ENCODE measurements around the gene EXOSC10.
A peak's percentile ranks its signal among the peaks of the same experiment; 100 is the strongest.

The EXOSC10 gene

DNA sequence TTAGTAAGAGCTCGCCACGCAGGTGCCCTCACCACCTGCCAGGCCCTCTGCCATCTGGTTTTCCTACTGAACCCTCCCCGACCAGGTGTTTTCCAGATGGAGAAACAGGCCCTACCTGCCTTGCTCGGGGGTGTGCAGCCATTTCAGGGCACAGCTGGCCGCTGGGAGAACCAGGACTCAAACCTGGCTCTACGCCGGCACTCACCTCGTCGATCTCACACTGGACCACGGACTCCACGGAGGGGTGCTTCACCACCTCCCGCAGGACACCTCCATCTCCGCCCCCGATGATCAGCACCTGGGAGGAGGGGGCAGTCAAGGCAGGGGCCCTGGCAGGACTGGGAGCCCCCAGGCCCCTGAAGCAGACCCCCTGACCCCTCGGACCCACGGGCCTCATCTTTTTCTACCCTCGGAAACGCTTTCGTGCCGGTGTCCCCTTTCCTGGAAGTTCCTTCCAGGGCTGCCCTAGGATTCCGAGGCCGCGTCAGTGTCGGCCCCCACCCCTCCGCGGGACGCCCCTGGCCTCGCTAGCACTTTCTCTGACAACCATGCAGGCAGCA lies 41.0 kb downstream of the EXOSC10 start:
- no peak for TF ChIP-seq GATA3 (IDR thresholded peaks at IDR 0.05; ENCODE audit: low read depth, low read length)
- TF ChIP-seq GATA2 (IDR thresholded peaks at IDR 0.05; ENCODE audit: low read depth, low read length), result no peak

DNA sequence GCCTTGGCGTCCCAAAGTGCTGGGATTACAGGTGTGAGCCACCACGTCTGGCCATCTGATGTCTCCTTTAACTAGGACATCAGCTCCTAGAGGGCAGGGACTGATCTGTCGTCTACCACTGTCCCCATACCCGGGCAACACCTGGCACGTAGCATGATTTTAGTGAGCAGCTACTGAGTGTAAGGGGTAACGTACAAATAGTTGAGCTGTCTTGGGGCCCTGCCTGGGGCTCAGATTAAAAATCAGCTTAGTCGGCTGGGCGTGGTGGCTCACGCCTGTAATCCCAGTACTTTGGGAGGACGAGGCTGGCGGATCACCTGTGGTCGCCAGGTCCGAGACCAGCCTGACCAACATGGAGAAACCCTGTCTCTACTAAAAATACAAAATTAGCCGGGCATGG lies 41.6 kb downstream of the EXOSC10 start:
- no peak for TF ChIP-seq GATA3 (IDR thresholded peaks at IDR 0.05; ENCODE audit: low read depth, low read length)
- TF ChIP-seq GATA2 (IDR thresholded peaks at IDR 0.05; ENCODE audit: low read depth, low read length), result no peak

DNA sequence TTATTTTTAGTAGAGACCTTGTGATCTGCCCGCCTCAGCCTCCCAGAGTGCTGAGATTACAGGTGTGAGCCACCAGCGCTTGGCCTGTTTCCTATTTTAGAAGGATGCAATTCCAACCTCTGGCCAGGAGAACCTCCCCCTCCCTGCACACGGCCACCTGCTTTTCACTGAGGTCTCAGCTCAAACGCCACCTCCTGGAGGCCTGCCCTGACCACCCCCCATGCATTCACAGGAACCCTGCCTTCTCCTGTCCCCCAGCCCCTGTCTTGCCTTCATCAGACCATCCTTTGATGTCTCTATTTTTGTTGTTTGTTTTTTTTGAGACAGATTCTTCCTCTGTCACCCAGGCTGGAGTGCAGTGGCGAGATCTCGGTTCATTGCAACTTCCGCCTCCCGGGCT lies 42.2 kb downstream of the EXOSC10 start:
- TF ChIP-seq GATA3 (IDR thresholded peaks at IDR 0.05; ENCODE audit: low read depth, low read length) (no peak), GATA2 (IDR thresholded peaks at IDR 0.05; ENCODE audit: low read depth, low read length) (no peak)

DNA sequence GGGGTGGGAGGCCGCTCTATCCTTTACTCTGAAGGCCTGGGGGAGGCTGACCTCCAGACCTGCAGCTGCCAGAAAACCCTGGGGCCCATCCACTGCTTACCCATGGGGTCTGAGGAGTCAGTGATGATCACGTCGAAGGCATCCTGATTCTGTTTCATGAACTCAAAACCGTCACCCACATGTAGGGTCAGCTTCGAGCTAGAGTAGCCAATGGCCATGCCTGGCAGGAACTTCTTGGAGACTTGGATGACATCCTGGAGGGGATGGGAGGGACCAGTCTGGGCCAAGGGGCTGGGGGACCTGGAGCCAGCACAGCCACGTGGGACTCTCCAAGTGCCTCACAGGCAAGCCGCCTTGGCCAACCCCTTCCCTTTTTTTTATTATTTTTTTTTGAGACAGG lies 43.2 kb downstream of the EXOSC10 start:
- TF ChIP-seq GATA3 (IDR thresholded peaks at IDR 0.05; ENCODE audit: low read depth, low read length), result no peak
- TF ChIP-seq GATA2 (IDR thresholded peaks at IDR 0.05; ENCODE audit: low read depth, low read length), result no peak

DNA sequence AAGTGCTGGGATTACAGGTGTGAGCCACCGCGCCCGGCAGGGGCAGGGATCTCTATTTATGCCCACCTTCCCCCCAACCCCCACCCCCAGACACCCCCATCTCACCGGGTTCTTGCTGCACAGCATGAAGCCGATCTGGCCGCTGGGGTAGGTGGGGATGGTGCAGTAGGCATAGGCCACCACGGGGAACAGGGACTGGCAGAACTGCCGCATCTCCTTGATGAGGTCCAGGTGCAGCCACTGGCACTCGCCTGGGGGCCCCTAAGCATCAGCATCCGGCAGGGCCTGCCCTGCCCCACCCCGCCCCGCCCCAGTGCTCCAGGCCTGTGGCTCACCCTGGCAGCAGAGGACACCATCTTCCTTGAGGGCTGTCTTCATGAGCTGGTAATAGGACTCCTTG lies 44.0 kb downstream of the EXOSC10 start:
- no peak for TF ChIP-seq GATA2 (IDR thresholded peaks at IDR 0.05; ENCODE audit: low read depth, low read length)
- TF ChIP-seq GATA3 (IDR thresholded peaks at IDR 0.05; ENCODE audit: low read depth, low read length), result no peak

DNA sequence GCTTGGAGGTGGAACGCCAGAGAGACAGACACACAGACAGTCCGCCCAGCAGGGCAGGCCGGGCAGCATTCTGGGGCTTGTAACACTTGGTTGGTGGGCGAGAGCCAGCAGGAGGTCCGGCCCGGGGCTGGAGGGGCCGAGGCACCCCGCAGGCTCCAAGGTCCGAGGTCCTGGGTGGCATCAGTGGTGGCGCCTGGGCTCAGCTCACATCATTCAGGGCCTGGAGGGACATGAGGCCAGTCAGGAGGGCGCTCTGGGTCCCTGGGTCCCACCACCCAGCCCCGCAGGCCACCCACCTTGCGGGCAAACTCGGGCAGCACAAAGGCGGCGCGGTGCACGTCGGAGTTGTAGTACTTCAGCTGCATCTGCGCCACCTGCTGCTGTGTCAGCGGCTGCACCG lies 45.0 kb downstream of the EXOSC10 start:
- TF ChIP-seq GATA2 (IDR thresholded peaks at IDR 0.05; ENCODE audit: low read depth, low read length) (no peak), GATA3 (IDR thresholded peaks at IDR 0.05; ENCODE audit: low read depth, low read length) (no peak)

DNA sequence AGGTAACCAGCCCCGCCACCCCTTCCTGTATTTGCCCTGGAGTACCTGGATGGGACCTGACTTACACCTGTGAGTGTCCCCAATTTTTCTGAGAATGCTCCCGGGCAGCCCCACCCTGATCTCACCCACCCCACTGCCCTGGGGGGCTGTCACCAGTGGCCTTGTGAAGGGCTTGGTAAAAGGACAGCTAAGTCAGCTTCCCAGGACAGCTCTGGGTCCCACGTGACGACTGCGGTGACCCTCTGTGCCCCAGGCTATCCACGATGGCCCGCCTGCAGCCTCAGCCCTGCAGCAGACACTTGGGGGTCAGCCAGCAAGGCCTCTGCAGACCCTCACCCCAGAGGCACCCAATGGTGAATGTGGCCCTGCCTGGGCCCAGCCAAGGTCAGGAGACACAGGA lies 45.5 kb downstream of the EXOSC10 start:
- TF ChIP-seq GATA3 (IDR thresholded peaks at IDR 0.05; ENCODE audit: low read depth, low read length), result no peak
- TF ChIP-seq GATA2 (IDR thresholded peaks at IDR 0.05; ENCODE audit: low read depth, low read length), result no peak

DNA sequence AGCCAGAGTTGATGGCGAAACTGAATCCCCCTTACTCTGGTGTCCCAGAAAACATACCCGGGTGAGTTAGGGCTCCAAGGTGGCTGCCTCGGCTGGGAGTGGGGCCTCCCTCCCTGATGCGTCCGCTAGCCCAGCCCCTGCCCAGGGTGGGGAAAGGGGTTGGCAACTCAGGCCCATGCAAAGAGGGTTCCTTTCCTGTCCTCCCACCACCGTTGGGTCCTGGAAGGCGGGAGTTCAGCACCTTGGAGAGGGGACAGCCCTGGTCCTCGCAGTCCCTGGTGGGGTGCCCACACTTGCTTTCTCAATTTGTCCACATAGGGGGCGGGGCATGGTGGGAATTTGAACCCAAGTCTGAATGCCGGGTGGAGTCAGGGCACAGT lies 45.9 kb downstream of the EXOSC10 start:
- TF ChIP-seq GATA2 (IDR thresholded peaks at IDR 0.05; ENCODE audit: low read depth, low read length) (no peak), GATA3 (IDR thresholded peaks at IDR 0.05; ENCODE audit: low read depth, low read length) (no peak)

DNA sequence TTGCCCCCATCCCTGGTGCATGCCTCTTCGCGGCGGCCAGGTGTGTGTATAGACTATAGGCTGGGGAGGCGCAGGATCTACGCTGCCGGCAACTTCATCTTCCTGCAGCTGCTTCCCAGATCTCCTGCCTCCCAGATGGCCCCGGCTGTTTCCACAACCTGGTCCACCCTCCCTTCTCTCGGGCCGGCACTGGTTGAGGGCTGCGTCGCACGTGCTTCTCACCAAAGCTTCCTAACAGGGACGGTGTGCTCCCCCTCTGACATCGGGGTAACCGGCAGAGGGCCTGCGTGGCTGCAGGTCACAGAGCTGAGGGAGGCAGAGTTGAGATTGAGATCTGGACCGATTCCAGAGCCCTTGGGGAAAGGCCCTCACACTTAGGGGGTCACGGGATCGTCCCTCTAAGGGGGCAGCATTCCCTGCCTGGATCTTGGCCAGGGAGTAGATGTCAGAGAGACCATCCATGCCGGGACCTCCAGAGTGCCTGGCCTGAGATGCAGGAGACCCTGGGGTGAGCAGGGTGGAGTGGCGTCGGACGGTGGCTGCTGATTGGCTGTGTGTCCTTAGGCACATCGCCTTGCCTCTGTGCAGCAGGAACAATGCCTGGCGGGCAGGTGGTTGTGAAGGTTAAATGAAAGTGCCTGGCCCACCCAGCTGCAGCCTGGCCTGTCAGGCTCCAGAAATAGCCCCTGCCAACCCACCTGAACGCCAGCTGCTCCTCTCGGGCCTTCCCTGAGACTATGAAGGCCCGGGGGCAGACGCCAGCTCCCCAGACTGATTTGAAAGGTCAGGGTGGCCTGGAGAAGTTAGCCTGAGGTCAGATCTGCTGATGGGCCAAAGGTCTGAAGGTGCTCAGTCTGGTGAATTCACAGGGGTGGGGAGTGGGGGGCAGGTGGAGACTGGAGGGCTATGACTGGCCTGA lies 46.6 kb downstream of the EXOSC10 start:
- TF ChIP-seq GATA2 (IDR thresholded peaks at IDR 0.05; ENCODE audit: low read depth, low read length) (peak; percentile 53; the same call in 1 of the 2 replicates), GATA3 (IDR thresholded peaks at IDR 0.05; ENCODE audit: low read depth, low read length) (no peak)

DNA sequence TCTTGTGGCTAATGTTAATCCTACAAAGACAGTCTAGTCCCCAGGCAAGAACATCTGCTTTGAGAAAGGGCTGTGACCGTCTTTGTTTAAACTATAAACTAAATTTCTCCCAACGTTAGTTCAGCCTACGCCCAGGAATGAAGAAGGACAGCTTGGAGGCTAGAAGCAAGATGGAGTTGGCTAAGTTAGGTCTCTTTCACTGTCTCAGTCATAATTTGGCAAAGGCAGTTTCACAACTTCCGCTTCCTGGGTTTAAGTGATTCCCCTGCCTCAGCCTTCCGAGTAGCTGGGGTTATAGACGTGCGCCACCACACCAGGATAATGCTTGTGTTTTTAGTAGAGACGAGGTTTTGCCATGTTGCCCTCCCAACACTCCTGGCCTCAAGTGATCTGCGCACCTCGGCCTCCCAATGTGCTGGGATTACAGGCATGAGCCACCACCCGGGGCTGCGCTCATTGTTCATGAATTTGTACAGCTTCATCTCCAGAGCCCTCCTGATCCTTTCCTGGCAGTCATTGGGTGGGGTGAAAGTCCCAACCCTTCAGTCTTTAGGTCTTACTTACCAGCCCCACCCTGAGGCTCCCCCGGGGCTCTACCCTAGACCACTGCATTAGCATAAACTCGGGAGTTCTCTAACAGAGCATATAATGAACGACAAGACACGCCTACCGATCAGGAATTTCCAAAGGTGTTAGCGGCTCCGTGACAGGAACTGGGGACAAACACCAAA lies 47.7 kb downstream of the EXOSC10 start:
- TF ChIP-seq GATA3 (IDR thresholded peaks at IDR 0.05; ENCODE audit: low read depth, low read length), result no peak
- TF ChIP-seq GATA2 (IDR thresholded peaks at IDR 0.05; ENCODE audit: low read depth, low read length), result no peak

DNA sequence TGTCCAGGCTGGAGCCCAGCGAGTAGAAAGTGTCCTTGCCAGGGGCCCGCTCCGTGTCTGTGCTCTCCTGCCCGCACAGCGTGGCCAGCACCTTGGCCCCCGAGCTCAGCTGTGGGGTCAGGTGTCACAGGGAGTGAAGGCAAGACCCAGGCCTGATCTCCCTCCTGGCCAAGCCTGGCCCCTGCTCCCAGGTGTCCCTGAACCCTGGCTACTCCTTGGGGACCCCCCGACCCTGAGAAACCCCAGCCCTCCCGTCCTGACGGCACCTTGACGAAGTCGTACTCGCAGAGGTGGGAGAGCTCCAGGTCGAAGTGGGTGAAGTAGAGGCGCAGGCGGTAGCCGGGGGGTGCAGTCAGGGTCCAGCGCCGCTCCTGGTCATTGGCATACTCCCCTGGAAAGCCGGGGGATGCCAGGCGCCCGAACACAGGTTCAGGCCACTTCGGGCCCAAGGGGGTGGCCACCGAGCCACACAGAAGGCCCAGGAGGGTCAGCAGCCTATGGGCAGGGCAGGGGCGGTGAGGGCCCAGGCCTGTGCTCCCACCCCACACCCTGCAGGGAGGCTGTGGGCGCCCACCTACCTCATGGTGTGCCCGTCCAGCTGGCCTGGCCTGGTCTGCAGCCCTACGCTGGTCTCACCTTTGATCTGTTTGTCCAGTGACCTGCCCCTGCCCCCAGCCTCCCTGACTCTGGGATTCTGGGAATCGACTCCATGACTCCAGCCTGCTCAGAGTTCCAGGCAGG lies 52.9 kb downstream of the EXOSC10 start, which contains the start of gene MASP2:
MASP2 (minus strand) TSS at position 615 of the 741 bp plus-strand sequence; CDS start at position 583, 32 bp downstream.
- TF ChIP-seq GATA2 (IDR thresholded peaks at IDR 0.05; ENCODE audit: low read depth, low read length), result no peak
- TF ChIP-seq GATA3 (IDR thresholded peaks at IDR 0.05; ENCODE audit: low read depth, low read length), result no peak

DNA sequence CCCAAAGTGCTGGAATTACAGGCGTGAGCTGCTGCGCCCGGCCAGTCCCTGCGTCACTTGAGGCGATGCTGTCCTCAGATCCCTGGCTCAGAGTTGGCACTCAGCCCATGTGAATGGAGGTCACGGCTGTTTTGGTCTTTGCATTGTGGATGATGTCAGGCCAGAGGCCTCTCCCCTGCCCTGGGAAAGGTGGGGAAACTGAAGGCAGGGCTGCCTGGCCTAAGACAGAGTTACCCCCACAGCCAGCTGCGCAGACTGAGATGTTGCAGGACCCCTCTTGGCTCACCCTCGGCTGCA lies 53.5 kb downstream of the EXOSC10 start:
- TF ChIP-seq GATA3 (IDR thresholded peaks at IDR 0.05; ENCODE audit: low read depth, low read length) (no peak), GATA2 (IDR thresholded peaks at IDR 0.05; ENCODE audit: low read depth, low read length) (no peak)

DNA sequence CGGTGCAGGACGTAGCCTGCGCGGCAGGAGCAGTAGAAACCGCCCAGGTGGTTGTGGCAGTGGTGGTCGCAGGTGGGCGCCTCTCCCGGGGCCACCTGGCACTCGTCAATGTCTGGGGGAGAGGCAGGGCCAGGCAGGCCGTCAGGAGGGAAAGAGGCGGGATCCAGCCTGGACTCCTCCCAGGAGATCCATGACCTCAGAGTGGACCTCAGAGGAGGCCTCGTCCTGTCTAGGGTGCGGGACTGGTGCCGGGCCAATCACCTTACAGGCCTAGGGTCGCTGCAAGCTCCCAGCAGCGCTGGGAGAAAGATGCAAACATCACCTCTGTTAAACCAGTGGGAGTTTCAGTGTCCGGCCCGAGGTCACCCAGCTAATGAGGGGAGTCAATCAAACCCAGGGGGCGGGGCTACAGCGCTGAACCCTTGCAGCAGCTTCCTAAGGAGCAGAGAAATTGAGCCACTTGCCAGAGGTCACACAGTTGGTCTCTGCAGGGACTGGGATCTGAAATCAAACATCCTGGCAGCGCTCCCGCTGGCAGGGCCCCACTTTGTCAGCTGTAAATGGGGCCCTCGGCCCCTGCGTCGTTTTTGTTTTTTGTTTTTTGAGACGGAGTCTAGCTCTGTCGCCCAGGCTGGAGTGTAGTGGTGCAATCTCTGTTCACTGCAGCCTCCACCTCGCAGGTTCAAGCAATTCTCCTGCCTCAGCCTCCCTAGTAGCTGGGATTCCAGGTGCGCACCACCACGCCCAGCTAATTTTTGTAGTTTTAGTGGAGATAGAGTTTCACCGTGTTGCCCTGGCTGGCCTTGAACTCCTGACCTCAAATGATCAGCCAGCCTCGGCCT lies 54.0 kb downstream of the EXOSC10 start:
- no peak for TF ChIP-seq GATA3 (IDR thresholded peaks at IDR 0.05; ENCODE audit: low read depth, low read length)
